GM13977 (cell line): ENCODE results near the gene WRAP73.

Experiments
- DNase-seq: peaks from one replicate; pipeline ENCODE4 v3.0.0; 2012; ENCODE audit warnings: low spot score
- in situ Hi-C: fragments of 300-500 bp; cut with MboI; formaldehyde crosslinking; loops from one replicate; pipeline ENCODE4 v1.12.0; 2022; ENCODE audit warnings: low sequenced_read_pairs, low pct_unique_long_range_greater_than_20kb, mixed read lengths, inconsistent platforms; ENCODE audit not compliant: unreplicated experiment
- TF ChIP-seq, protein P1 (sequence below): IDR thresholded peaks from 2 replicates; pipeline ENCODE4 v1.5.1; 2012; ENCODE audit warnings: mild to moderate bottlenecking, control low read depth; ENCODE audit not compliant: insufficient read depth; ENCODE audit errors: extremely low read depth, missing control alignments

The WRAP73 gene

DNA sequence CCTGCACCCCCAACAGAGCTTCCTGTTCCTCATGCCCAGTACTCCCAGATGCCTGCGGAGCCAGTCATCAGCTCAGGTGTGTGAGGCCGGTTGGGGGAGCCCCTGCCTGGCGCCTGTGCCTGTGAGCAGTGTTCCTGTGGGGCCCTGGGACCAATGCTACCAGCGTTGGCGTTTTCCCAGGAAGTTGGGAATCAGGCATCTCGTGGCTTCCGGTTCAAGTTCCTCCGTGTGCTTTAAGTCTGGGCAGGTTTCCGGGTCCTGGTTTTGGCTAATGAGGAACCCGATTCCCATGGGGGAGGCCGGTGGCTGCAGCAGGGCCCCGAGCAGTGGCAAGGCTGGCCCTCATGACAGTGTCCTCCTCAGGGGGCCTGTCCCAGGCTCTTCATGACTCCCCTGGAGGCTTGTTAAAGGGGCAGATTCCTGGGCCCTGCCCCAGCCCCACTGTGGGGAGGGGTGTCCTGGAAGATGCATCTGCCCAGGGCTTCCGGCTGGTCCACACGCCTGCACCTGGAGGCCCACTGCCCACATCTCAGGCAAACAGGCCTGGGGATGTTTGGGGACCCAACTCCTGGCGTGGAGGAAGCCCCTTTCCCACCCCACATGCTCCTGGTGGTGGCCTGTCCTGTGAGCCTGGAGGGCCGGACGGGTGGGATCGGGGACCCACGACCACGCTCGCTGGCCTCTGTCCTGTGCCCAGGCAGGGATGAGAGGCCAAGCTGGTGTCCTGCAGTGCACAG lies 28.6 kb upstream of the WRAP73 start:
- TF ChIP-seq, protein P1, sequence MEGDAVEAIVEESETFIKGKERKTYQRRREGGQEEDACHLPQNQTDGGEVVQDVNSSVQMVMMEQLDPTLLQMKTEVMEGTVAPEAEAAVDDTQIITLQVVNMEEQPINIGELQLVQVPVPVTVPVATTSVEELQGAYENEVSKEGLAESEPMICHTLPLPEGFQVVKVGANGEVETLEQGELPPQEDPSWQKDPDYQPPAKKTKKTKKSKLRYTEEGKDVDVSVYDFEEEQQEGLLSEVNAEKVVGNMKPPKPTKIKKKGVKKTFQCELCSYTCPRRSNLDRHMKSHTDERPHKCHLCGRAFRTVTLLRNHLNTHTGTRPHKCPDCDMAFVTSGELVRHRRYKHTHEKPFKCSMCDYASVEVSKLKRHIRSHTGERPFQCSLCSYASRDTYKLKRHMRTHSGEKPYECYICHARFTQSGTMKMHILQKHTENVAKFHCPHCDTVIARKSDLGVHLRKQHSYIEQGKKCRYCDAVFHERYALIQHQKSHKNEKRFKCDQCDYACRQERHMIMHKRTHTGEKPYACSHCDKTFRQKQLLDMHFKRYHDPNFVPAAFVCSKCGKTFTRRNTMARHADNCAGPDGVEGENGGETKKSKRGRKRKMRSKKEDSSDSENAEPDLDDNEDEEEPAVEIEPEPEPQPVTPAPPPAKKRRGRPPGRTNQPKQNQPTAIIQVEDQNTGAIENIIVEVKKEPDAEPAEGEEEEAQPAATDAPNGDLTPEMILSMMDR = no peak
- no peak for DNase-seq

DNA sequence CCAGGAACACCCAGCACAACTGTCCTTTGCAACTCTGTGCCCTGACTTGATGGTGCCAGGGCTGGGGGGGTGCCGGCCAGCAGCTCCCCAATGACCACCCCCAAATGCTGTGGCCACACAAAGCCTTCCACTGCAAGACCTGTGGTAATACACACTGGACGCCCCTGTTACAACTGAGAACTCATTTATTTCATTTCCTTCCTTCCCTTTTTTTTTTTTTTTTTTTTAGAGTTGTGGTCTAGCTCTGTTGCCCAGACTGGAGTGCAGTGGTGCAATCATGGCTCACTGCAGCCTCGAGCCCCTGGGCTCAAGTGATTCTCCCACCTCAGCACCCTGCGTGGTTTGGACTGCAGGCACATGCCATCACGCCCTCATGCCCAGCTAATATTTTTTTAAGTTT lies 27.6 kb upstream of the WRAP73 start:
- DNase-seq = no peak
- TF ChIP-seq, protein P1 = no peak
- in situ Hi-C loops = no loop called here

More for the DNA sequence above, 28.6 kb upstream of the WRAP73 start:
- in situ Hi-C loops = no loop called here

DNA sequence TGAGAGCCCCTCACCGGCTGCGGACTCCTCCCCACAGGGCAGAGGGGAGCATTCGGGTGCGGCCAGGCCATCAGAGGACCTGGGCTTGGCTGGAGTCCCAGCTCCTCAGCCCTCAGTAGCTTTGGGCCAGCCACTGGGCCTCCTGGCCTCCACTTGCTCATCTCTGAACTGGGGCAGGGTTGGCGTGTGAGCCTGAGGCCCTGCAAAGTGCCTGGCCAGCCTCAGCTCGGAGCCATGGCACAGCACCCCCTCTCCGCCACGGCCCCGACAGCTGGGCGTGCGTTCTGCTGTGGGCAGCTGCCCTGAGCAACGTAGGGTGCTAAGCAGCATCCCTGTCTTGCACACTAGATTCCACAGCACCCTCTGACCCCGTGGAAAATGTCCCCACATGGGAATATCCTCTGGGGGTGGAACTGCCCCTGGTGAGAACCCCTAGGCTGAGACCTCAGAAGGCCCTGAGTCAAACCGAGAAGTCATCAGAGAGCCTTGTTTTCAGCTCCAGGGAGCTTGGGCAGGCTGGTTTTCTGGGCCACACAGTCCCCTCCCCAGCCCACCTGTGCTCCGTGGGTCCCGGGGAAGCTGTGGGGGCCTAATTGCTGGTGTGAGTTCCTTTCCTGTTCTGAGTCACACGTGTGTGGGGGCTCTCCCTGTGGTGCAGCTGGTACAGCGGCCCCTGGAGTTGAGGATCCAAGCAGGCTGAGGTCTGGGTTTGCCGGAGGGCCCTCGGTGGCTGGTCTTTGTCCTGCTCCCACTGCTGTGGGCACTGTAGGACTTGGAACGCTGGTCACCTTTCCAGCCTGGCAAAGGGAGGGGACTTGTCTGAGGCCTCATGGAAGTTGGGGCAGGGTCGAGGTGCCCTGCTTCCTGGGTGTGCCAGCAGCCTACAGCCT lies 26.9 kb upstream of the WRAP73 start:
- in situ Hi-C loops = no loop called here
- TF ChIP-seq, protein P1 = peak; percentile 37
- peak; percentile 80 for DNase-seq

DNA sequence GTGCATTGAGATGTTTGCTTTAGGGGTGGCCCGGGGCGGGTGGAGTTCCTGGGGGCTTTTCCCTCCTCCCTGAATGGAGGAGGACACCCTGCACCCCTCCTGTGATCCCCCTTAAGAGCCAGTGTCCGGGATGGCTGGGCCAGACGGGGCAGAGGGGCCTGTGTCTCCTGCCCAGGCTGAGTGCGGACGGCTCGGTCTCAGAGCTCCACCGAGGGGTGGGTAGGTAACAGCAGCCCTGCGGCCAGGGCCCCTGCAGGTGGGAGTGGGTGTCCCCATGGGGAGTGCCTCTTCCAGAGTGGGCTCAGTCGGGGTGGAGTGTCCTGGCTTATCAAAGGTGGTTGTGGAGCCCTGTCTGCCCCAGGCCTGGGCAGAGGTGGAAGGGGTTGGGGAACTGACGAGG lies 25.5 kb upstream of the WRAP73 start:
- TF ChIP-seq, protein P1 = no peak

DNA sequence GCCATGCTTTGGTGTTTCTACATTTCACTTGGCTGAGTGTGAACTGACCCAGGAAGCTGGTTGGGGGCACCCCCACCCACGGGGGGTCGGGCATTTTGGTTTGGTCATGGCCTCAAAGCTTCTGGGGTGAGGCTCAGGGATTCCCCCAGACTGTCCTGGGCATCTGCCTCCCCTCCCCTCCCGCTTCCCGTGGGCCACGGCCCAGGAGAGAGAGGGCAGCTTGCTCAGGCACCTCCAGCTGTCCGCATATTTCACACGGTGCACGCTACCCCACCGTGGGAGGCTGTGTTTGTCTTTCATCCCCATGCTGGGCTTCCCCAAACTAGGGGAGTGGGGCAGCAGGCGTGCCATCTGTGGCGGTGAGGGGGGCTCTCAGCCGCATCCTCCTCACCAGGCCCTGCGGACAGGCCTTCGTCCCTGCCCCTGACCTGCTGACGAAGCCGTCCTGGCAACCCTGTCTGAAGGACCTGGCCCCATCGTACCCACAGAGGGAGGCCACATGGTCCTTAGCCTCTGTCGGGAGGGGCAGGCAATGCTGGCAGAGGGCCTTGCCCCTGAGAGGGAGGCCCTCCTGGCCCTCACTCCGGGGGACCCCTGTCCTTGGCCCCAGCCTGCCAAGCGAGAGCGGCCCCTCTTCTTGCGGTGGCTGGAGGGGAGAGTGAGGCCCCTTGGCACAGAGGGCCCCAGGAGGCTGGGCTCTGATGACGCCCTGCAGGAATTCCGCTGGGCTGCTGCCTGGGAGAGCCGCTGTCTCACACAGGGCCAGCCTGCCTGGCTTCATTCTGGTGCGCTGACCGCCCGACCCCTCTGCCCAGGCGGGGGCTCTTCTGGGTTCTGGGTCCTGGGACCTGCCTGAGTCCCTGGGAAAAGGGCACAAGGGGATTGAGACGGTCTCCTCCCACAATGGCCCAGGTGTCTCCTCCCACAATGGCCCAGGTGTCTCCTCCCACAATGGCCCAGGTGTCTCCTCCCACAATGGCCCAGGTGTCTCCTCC lies 24.5 kb upstream of the WRAP73 start:
- TF ChIP-seq, protein P1 = no peak
- DNase-seq = peak; percentile 37
- in situ Hi-C loops = no loop called here

More for the DNA sequence above, 25.5 kb upstream of the WRAP73 start:
- in situ Hi-C loops = no loop called here
- DNase-seq = no peak
